ENCODE results near the gene RPUSD2.

Gene RPUSD2

GRCh38 chr15:40623361-40623760, 54.3 kb downstream of the RPUSD2 start:
- no peak for DNase-seq (ENCODE audit: low read depth)
